ENCODE results near the gene TDG.
"Not testable (repeated sequence)": the region's sequence is repeated elsewhere in the genome, so short reads cannot be mapped to it uniquely, and the experiment has no call there.

TDG gene

DNA sequence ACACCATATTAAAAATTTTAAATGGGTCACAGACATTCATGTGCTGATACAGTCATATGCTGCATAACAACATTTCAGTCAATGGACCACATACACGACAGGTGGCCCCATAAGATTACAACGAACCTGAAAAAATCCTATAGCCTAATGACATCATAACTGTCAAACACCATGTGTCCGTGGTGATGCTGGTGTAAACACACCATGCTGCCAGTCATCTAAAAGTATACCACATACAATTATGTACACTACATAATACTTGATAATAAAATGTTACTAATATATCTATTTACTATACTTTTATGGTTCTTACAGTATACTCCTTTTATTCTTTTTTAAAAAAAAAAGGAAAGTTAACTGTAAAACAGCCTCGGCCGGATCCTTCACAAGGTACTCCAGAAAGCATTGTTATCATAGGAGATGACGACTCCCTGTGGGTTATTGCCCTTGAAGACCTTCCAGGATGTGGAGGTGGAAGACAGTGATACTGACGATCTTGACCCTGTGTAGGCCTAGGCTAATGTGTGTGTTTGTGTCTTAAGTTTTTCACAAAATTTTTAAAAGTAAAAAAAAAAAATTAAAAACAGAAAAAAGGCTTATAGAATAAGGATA is 5.0 kb upstream of the TDG start:
- DNase-seq, result no peak

DNA sequence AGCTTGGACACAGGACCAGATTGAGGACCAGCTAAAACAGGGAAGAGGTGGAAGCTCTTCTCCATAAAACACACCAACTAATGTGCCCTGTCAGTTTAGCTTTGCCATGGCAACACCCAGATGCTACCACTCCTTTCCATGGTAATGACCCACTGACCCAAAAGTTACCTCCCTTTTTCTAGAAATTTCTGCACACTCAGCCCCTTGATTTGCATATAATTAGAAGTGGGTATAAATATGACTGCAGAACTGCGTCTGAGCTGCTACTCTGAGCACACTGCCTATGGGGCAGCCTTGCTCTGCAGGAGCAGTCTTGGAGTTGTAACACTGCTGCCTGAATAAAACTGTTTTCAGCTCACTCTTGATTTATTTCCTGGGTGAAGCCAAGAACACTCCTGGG is 3.2 kb upstream of the TDG start:
- DNase-seq, result no peak

DNA sequence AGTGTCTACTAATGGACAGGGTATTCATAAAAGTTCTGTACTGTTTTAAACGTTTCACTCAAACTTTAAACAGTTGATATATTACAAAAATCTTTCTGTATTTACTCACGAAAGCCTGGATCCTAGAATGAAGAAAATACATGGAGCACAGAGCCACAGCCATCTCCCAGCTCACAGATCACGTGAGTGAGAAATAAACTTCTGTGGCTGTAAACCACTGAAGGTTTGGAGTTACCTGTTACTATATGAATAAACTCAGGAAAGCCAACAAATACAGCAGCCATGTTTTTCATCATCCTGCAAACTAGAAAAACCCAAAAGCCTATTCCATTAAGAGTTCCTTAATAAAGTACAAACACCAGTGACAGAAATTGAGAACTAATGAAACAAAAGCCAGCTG is 867 bp upstream of the TDG start:
- no peak for DNase-seq

DNA sequence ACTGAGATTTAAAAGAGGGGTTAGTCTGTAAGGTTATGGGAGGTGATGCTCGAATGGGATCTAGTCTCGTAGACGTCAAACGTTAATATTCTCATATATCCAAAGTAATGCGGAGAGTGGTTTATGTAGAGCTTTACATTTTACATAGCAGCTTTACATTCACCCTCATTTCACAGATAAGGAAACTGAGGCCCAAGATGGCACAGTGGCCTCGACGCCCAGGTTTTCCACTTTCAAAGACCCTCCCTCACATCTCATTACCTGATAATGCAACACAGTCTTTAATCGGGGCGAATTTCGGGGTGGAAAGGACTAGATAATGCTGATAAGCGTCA is 450 bp upstream of the TDG start:
- DNase-seq, result no peak

DNA sequence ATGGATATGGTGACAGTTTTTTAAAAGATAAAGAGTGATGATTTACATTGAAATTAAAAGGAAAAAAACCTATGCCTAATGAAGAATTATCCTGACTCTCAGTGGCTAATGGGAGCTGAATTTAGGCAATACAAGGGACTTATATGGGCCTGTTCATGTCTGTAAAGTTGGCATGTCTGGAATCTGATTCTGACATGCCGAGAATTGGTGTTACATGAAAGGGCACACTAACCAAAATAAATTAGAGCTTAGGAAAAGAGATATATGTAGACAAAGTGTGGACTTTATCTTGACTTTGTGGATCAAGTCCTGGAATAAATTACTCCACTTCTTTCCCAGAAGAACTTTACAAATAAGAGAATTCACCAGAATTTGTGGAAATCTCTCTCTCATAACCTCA is 1.1 kb downstream of the TDG start:
- DNase-seq, result no peak

DNA sequence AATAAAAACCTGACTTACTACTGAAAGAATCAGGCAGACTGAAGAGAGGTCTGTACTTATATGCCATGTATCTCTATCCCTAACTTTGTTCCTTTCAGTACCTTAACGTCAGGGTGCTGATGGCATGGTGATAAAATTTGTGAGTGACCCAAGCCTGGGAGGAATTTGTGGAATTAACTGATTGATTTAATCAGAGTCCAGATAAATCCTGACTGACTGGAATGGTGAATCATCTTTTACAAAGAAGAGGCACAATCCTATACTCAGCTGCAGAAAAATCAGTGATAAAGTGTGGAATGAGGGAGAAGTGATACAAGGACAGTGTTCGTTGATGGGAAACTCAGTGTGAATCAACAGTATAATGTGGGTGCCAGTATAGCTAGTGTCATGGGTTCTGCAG is 3.7 kb downstream of the TDG start:
- no peak for DNase-seq

DNA sequence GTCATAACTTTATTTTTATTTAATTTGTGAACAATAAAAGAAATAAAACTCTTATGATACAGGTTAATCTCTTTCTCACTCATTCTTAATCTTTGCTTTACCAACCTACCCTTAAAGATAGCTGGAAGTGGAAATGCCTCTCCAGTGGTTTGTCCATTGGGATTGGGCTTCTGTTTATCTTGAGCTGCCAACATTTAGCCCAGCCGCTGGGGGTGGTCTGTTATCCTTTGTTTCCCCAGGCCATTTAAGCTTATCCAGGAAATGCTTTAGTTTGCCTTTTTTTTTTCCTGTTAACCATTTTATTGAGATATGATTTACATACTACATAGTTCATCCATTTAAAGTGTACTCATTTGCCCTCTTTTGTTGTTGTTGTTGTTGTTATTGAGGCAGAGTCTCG is 8.2 kb downstream of the TDG start:
- DNase-seq, result no peak

DNA sequence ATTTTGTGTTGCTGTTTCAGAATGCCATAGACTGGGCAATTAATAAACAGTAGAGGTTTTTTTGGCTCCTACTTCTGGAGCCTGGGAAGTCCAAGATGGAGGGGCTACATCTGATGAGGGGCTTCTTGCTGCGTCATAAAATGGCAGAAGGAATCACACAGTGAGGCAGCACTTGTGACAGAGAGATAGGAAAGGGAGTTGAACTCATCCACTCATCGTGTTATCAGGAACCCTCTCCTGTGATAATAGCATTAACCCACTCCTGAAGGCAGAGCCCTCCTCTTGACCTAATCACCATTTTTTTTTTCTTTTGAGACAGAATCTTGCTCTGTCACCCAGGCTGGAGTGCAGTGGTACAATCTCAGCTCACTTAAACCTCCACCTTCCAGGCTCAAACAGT is 9.7 kb downstream of the TDG start:
- DNase-seq, result no peak

DNA sequence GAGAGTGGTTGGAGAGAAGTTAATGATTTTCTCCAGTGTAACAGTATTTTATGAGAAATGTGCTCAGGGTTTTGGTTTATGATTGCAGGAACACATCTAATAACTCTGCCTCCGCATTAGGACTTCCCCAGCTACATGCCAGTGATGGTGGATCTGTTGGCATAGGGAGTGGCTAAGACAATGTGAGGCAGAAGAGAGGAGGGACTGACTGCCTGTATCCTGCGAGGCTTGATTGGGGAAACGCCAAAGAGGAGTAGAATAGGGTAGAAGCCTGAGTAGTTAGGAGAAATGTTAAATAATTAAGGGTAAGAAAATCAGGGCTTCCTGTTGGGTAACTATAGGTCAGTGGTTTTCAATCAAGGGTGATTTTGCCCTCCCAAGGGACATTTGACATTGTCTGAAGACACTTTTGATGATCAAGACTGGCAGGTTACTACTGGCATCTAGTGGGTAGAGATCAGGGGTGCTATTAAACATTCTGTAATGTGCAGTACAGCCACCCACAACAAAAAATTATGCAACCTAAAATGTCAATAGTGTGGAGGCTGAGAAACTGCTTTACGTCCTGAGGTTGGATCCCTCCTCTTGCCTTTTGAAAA is 12.8 kb downstream of the TDG start:
- DNase-seq, result no peak

DNA sequence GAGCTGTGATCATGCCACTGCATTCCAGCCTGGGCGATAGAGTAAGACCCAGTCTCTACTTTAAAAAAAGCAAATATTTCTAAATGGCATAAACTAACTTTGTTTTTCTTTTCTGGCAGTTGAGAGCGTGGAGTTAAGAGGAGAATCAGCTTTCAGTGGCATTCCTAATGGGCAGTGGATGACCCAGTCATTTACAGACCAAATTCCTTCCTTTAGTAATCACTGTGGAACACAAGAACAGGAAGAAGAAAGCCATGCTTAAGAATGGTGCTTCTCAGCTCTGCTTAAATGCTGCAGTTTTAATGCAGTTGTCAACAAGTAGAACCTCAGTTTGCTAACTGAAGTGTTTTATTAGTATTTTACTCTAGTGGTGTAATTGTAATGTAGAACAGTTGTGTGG is 21.2 kb downstream of the TDG start:
- no peak for DNase-seq

DNA sequence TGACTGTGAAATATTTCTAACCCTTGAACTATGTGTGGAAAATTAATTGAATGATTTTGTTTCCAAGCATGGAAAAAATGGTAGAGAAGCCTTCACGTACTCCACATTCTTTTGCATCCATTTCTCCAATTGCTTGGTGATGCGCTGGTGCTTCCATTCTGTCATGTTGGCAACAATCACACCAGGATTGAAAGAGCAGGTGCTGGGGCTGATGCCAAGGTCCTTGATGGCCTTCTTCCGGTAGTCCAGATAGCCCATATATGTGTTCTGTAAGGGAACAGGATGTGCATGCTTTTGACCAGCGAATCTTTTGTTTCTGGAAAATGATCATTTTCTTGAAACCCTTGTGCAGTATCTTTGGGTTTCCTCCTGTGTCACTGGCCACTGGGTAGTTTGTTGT is 28.6 kb downstream of the TDG start:
- DNase-seq, result no peak

DNA sequence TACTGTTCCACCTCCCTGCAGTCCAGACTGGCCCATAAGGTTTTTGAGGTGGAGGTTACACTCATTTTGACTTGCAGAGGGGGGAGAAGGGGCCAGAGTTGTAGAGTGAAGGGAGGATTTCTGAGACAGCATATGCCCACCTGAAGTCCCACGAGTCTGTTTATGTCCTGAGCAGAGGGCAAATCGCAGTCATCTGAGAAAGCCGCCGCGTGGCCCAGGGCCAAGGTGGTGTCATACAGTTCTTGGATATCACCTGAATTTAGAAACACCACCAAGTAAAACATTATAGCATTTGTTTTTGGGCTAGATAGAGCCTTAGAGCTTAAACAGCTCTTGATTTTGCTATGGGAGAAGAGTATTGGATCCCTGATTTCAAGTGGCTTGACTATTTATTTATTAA is 30.9 kb downstream of the TDG start:
- DNase-seq, result no peak

DNA sequence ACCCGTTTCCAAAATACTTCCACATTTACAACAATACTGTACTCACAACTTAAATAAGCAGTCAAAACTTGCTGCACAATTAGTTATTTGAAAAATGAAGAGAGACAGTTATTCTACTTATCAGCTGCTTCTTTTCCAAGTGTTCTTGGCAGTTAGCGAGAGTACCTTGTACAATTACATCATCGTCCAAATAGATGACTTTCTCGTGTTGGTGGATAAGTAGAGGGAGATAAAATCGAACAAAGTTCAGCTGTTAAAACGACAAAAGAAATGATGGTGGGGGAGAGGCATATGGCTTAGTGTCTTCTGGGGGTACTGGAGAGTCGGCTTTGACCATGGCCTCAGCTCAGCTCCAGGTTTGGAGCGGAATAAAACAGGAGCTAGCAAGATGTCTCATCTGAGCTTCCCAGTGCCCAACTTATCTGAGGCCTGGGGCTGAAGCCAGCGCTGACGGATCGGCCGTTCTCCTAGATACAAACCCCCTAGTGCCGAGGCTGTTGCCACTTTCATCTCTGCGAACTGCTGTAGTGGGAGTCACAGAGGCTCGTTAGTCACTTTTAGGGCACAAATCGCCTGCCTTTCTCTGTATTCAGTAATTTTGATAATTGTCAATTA is 31.7 kb downstream of the TDG start:
- DNase-seq, result no peak

DNA sequence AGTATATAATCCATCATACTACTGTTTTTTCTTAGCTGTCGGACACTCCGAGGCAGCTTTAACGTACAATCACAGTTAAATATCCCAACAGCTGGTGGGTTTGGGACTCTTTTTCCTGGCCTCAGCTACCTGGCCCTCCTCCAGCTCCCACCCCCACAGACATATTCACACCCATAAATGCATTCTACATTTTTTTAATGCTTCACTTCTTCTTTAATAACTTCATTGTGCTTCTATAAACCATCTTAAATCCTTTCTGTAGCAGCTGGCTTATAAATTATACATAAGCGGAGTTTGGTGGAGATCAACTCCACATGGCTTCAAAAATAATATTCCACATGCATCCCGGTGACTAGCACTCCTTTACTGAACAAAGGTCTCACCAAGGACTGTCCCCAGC is 33.3 kb downstream of the TDG start:
- no peak for DNase-seq

DNA sequence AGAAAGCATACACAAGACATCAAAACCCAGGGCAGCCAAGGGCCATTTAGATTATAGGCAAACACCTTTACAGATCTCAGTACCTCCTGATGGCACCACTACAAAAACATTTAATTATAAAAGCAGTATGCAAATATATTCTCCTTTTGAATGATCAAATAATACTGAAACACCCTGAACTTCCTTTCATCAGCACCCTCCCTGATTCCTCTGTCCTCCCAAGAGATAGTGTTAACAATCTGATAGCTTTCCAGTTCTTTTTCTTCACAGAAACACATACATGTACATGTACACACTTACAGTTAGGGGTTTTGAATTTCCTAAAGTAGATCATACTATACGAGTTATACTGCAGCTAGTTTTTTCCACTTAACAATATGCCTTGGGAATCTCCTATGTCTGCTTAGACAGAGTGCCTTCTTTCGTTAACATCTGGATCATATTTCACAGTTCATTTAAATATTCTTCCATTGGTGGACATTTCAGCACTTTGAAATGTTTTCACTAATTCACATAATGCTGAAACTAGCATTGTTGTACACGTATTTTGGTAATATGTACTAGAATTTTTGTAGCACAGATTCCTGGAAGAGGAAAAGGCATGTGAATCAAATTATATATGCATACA is 35.2 kb downstream of the TDG start:
- no peak for DNase-seq

DNA sequence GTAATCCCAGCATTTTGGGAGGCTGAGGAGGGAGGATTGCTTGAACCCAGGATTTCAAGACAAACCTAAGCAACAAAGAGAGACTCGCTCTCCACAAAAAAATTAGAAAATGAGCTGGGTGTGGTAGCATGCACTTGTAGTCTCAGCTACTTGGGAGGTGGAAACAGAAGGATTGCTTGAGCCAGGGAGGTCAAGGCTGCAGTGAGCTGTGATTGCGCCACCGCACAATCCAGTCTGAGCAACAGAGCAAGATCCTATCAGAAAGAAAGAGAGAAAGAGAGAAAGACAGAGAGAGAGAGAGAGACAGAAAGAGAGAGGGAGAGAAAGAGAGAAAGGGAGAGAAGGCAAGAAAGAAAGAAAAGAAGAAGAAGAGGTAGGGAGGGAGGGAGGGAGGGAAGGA is 37.0 kb downstream of the TDG start:
- no peak for DNase-seq

DNA sequence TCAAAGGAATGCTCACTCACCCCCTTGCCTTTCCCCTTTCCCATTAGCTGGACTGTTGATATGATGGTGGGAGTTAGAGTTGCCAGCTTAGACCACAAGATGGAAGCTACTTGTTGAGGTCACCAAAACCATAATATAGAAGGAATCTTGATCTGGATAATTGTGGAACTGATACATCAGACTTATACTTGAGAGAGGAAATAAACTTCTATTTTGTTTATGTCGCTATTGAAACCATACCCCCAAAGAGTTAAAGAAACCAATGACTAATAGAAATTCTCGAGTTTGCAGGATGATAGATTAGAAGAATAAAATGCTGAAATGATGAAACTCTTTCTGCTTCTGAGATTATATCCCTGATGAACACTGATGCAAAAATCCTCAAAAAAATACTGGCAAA is 37.9 kb downstream of the TDG start:
- DNase-seq, result no peak

DNA sequence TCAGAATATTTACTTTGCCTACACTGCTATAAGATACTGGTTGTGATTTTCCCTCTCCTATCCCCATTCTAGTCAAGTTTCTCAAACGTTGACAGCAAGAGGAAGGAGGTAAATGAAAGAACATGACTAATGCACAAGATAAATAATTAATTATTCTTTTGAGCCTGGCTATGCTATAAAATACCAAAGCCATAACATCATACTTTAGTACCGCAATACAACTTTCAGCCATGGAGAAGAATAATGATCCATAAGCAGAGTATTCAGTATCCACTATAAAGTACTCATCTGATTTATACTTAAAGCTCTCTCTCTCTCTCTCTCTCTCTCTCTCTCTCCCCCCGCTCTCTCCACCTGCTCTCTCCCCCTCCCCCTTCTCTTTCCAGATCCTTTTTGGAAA is 41.3 kb downstream of the TDG start:
- no peak for DNase-seq

DNA sequence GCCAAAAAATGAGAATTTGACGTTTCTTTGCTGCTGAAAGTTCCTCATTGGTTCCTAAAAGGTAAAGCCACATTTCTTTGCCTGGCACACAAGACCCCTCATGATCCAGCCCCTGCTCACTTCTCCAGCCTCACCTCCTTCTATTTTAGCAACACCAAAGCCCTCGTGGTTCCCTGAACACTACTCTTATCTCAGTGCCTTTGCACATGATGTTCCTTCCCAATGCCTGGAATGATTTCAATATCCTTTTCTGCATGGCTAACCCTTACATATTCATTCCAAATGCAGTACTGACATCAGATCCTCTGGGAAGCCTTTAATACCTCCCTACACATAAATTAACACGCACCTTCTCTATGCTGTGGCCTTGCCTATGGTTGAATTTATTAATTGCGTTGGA is 44.4 kb downstream of the TDG start:
- DNase-seq, result no peak

DNA sequence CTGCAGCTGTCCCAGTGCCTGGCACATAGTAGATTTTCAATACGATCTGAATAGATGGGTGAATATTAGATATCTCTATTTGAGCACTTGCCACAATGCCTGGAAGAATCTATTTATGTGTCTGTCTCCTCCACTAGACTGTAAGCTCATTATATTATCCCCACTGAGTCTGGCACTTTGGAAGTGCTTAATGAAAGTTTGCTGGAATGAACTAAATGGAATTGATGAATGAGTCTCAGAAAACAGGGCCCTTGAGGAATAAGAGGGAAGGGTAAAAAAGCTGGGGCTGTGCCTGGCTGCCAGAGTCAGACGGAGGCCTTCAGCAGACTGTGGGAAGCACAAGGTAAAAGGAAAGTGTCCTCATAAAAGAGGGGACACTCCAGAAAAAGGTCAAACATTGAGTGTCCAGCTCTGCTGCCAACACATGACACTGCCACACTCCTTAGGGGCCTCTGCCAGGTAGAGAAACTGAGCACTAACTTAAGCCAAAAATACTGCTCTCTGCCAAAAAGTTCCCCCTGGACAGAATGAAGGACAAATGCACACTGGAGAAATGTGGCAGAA is 45.0 kb downstream of the TDG start:
- no peak for DNase-seq

DNA sequence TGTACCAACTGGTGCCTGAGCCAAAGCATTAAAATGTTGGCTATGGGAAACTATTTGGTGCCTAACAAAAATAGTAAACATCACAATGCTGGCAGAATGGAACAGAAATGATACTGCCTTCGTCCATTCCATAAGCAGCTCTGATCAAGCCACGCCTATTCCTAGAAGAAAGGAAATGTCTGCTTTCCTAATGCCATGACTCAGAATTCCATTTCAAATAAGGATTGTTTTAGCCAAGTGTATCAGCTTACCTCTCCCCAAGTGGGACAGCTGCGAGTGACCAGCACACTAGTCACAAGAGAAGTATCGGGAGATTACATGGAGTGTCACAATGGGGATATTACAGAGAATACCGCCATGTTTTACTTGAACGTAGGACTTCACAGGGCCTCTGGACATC is 45.6 kb downstream of the TDG start:
- DNase-seq, result no peak

DNA sequence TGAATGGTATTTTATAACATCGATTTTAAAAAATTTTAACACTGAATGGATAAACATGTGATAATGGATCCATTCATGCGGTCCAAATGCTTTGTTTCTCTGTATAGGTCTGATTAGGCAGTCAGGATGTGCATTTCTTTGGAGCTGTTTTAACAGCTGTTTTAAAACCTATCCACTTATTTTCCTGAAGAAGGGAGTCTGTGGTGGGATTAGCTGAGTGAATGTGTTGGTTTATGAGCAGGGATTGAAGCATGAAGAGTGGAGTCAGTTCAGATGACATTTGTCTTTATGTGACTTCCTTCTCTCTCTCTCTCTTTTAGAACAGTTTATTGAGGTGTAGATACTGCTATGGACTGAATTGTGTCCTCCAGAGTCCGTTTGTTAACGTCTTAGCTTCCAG is 46.7 kb downstream of the TDG start:
- DNase-seq, result no peak

DNA sequence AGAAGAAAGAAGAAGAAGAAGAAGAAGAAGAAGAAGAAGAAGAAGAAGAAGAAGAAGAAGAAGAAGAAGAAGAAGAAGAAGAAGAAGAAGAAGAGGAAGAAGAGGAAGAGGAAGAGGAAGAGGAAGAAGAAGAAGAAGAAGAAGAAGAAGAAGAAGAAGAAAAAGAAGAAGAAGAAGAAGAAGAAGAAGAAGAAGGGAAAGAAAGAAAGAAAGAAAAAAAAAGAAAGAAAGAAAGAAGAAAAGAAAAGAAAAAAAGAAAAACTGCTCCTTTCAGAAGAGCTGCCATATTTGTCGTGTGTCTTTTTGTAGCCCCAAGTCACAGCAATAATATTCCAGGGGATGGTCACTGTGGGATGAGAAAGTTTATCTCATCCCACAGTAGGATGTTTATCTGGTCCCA is 56.2 kb downstream of the TDG start:
- DNase-seq, result not testable (repeated sequence)

DNA sequence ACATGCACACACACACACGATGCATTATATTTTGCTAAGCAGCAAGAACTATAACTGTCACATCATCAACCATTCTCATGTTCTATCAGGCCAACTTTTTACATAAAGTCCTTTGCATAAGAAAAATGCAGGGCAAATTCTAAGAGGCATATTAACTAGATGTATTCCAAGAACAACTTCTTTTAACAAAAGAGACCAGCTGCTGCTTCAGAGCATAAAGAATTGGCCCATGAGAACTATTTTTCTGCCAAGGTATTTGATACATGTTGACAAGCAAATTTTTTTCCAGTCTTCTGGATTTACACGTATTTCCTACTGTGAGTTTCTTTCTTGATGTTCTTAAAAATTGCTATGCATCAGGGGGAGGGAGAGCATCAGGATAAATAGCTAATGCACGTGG is 57.1 kb downstream of the TDG start:
- no peak for DNase-seq

DNA sequence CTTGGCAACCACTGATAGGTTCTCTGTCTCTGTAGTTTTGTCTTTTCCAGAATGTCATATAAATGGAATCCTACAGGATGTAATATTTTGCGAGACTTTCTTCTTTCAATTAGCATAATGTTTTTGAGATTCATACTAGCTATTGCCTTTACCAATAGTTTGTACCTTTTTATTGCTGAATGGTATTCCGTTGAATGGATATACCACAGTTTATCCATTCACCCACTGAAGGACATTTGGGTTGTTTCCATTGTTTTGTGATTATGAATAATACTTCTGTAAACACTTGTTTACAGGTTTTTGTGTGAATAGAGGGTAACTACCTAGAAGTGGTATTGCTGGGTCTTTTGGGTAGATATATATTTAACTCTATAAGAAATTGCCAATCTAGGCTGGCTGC is 58.0 kb downstream of the TDG start:
- DNase-seq, result no peak
